Liver (tissue), 3 donors: ENCODE measurements around the gene OTUD7B.

ENCODE experiments used
- CTCF ChIP-seq: fragments of 150-350 bp; IDR thresholded peaks from 2 replicates; pipeline ENCODE4 v1.5.1; 2017; ENCODE audit warnings: improper control_type of control experiment, low read depth, low read length; ENCODE audit not compliant: missing input control
- GABPA ChIP-seq, 2 donors: IDR thresholded peaks in 1 of 2; conservative IDR thresholded peaks in 1 of 2; 2 replicates each; pipeline ENCODE4 v1.6.1; 2016; ENCODE audit warnings: antibody characterized with exemption in 2 of 2, mild to moderate bottlenecking in 1 of 2, moderate library complexity in 1 of 2
- YY1 ChIP-seq: IDR thresholded peaks from 2 replicates; pipeline ENCODE4 v1.6.1; 2016; ENCODE audit warnings: antibody characterized with exemption, mild to moderate bottlenecking
- donor health status: healthy.
- donor health status: healthy.

DNA sequence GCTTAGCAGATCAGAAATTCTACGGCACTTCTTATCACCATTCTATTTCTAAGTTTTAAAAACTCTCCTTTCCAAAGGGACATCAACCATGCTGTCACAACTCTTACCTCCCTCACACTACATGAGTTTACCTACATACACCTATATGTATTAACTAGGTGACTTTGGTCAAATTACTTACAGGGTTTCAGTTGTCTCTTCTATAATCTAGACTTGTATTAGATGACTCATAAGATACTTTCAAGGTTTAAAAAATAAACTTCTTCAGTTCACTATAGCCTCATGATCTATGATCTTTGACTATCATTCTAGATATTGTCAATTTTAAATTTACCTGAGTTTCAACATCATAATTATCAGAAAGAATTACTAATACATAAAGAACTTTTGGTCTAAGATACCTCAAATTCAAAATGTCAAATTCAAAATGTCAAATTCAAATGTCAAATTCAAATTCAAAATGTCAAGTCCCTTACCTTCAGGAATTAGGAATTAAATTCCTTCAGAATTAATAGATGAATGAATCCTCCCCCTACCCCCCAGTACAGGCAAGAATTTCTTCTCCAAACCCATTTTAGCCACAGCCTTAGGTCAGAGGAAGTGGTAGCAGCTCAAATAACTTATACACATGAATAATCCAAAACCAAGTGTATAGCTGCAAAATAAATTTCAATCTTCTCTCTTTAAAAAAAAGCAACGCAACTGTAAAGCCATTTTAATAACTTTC lies 31.1 kb downstream of the OTUD7B start:
- TF ChIP-seq GABPA (IDR thresholded peaks at IDR 0.05 in 1 of 2, conservative IDR thresholded peaks at IDR 0.05 in 1 of 2) (no peak), CTCF (no peak), YY1 (no peak)
